Hypothalamus (tissue), 51 donors: ENCODE measurements around the gene GSKIP.

Experiments
- DNase-seq, 51 donors: peaks; one replicate each; lab custom pipeline; 2025; lab: John Stamatoyannopoulos, UW

GSKIP gene

GRCh38 chr14:96373538-96373937 is 10.2 kb downstream of the GSKIP start:
- DNase-seq, result no peak

GRCh38 chr14:96376093-96376492 is 12.8 kb downstream of the GSKIP start:
- DNase-seq, result no peak

- no peak for DNase-seq
Measured at GRCh38 chr14:96380735-96381134, 17.4 kb downstream of the GSKIP start.

- no peak for DNase-seq
Measured at GRCh38 chr14:96383445-96383844, 20.1 kb downstream of the GSKIP start.

DNA sequence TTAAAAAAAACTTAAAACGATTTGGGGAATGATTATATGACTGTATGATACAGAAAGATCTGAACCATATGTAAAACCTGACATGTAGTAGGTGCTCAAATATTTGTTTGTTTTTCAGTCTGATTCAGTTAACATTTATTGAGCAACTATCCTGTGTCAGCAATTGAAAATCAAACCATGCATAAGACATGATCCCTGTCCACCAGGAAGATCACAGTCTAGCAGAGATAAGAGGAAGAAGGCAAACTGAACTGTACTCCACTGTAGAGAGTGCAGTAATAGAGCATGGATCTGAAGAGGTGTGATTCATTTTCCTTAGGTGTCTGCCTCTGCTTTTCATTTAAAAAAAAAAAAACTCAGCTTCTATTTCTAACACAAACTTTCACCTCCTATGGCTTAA is 20.7 kb downstream of the GSKIP start:
- DNase-seq, result no peak

GRCh38 chr14:96384740-96385139 is 21.4 kb downstream of the GSKIP start:
- no peak for DNase-seq

GRCh38 chr14:96385385-96385784 is 22.1 kb downstream of the GSKIP start:
- DNase-seq, result no peak

DNA sequence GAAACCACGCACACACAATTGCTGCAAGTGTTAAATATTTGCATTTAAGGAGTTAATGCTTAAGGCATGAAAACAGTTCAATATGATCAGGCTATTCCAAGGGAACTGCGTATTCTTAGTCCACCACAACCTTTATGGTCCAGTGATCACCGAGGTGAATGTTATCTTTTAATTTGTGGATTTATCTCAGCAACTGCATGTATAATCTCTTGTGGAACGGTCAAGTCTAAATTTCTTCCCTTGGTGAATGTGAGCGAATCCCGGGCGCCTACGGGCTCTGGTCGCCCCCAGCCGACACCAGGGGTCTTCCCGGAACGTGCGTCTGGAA is 27.6 kb downstream of the GSKIP start:
- DNase-seq, result no peak

DNA sequence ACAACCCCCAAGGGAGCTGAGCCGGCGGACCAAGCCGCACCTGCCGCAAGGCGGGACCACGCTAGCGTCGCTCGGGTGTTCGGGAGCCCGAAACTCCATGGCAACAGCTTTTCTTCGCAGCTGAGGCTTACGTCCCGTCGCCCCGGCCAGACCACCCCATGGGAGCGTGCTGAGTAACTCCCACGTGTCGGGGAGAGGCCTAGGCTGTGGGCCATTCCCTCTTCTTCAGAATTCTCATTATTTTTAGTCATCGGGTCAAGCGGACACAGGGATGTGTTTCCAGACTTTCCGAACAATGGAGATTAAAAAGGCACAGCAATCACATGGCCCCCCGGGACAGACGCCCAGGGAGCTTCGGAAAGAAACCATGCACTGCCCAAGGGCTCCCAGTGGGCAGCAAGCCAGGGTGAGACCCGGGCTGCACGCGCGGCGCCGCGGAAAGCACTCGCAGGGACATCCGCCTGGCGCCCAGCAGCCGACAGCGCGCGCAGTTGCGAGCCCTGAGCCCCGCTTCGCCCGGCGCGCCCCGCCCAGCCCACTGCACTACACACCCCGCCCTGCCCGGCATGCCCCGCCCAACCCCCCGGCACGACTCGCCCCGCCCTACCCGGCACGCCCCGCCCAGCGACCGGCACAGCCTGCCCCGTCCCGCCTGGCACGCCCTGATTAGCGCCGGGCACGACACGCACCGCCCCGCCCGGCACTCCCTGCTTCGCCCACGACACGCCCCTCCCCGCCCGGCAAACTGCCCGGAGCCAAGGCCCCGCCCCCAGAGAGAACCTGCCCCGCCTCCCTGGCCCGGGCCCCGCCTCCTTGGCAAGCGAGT is 28.2 kb downstream of the GSKIP start:
- DNase-seq, result peak; percentile 53 to 99 (median 95)

DNA sequence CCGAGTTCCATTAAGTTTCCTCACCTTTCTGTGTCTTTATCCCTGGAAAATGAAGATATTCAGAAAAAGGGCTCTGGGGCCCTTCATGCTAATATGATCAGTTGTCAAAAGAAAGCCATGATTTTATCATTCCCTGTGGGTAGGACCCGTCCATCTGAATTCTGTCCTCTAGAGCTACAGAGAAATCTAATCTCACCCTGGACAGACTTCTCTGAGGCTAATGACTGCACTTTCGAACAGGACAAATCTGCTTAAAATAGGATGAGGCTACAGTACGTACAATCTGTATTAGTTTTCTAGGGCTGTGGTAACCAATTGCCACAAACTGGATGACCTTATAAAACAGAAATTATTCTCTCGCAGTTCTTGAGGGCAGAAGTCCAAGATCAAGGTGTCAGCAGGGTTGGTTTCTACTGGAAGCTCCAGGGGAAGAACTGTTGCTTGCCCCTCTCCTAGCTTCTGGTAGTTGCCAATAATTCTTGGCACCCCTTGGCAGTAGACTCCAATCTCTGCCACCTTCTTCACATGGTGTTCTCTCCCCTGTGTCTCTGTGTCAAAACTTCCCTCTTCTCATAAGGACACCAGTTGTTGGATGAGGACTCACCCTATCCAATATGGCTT is 29.9 kb downstream of the GSKIP start:
- peak in 1 of 51 donors; percentile 35 for DNase-seq

- DNase-seq, result no peak
Measured at GRCh38 chr14:96394047-96394815, 30.9 kb downstream of the GSKIP start.

- DNase-seq, result no peak
Measured at GRCh38 chr14:96398432-96398831, 35.1 kb downstream of the GSKIP start.

GRCh38 chr14:96398921-96399320 is 35.6 kb downstream of the GSKIP start:
- DNase-seq, result no peak

DNA sequence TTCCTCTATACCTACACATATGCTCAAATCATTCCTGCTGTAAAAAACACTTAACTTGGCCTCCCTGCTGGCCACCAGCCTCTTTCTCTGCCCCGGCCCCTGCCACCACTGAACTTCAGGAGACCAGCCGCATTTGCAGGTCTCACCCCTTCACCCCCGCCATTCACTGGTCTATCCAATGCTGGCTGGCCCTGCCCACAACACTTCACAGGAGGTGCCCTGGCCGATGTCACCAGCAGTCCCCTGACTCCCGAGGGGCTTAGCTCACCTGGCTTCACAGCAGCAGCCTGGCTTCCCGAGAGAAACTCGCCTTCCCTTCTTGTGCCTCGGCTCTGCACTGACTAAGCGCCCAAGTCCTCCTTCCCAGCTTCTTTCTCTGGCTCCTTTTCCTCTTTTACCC is 36.1 kb downstream of the GSKIP start:
- no peak for DNase-seq

- peak in 27 of 51 donors; percentile 10 to 71 (median 32) for DNase-seq
Measured at GRCh38 chr14:96400495-96400894, 37.2 kb downstream of the GSKIP start.

- DNase-seq, result no peak
Measured at GRCh38 chr14:96403409-96403808, 40.1 kb downstream of the GSKIP start.

- DNase-seq, result no peak
Measured at GRCh38 chr14:96405677-96406076, 42.4 kb downstream of the GSKIP start.

- DNase-seq, result no peak
Measured at GRCh38 chr14:96407935-96408570, 44.7 kb downstream of the GSKIP start.

DNA sequence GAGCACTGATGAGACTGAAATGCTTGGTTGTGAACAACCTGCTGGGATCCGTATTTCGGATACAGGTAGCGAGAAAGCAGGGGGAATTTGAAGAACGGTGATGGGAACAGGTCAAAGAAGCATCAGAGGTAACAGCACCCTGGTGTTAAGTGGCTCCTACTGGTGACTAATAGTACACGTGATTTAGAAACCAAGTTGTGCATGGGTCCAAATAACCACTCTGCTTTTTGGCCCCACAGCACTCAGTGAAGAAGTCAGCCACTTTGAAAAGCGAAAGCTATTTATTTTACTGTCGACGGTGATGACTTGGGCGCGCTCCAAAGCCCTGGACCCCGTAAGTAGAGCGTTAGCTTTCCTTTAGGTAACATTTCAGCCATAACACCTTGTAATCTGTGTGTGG is 45.3 kb downstream of the GSKIP start:
- no peak for DNase-seq

DNA sequence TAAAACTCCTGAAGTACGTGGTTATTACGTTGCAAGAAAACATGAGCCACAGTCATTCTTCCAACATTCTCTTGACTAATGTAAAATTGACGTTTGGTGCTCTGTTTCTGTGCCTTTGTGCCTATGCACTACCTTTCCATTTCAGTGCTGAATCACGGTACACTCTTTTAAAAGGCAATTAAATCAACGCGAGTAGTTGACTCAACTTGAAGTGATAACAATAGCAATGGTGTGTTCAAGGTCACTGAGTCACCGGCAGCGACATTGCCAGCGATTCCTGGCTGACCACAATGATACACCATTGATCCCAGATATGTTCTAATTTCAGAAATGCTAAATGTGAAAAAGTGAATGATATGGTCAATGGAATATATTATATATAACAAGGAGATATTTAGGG is 46.4 kb downstream of the GSKIP start:
- no peak for DNase-seq

GRCh38 chr14:96410119-96410518 is 46.8 kb downstream of the GSKIP start:
- no peak for DNase-seq
